Testis (tissue), 2 donors: ENCODE data around the gene ARID5B.

ENCODE experiments used
- CTCF ChIP-seq, 3 experiments: fragments of 450-650 bp in 2 of 3; fragments of 200-600 bp in 1 of 3; sonication (generic) in 1 of 3; IDR thresholded peaks; one replicate each; pipeline ENCODE4 v1.5.1; 2016 to 2019; ENCODE audit warnings: antibody characterized with exemption in 3 of 3, mild to moderate bottlenecking in 2 of 3, moderate library complexity in 1 of 3
- POLR2A ChIP-seq: fragments of 450-650 bp; IDR thresholded peaks from one replicate; pipeline ENCODE4 v1.6.1; 2017; ENCODE audit warnings: antibody characterized with exemption, mild to moderate bottlenecking, moderate library complexity

GRCh38 chr10:61906562-61906901 lies 5.0 kb downstream of the ARID5B start:
- no peak for TF ChIP-seq CTCF (IDR thresholded peaks at IDR 0.05)
- TF ChIP-seq POLR2A, result no peak
